Activated CD4-positive, alpha-beta T cell treated with anti-CD3 and anti-CD28 coated beads, Interleukin-2, amount 50 U/mL, for 24 hours (primary cell): ENCODE results near the gene RCBTB1.
A peak's percentile ranks its signal among the peaks of the same experiment; 100 is the strongest.

Source experiments
- DNase-seq, 2 donors: peaks; one replicate each; pipeline ENCODE4 v3.0.0-alpha.2; 2020; ENCODE audit warnings: low read depth in 1 of 2, low spot score in 1 of 2

RCBTB1 gene

DNA sequence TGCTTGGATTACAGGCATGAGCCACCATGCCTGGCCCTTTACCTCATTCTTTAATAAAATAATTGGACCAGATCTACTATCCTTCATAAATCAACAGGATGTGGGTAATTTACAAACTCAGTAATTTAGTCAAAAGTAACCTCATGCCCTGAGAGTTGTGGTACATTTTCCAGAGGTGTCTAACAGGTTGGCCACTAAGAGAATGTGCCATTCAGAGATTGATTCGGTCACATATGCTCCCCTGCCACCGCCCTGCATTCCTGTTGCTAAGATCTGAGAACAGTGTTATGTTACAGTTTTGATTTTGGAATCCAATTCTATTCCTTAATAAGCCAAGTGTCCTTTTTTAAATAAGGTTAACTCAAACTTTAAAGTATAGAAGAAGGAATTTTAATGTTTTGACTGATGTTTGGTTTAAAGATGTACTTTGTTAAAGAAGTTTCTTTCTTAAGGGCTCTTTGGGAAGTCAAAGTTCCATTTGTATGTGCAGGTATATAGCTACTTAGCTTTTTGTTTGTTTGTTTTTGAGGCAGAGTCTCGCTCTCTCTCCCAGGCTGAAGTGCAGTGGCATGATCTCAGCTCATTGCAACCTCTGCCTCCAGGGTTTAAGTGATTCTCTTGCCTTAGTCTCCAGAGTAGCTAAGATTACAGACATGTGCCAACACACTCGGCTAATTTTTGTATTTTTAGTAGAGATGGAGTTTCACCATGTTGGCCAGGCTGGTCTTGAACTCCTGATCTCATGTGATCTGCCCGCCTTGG, 60.4 kb downstream of the RCBTB1 start:
- DNase-seq: no peak

- no peak for DNase-seq
Observed at GRCh38 chr13:49521224-49521623, 64.1 kb downstream of the RCBTB1 start.

DNA sequence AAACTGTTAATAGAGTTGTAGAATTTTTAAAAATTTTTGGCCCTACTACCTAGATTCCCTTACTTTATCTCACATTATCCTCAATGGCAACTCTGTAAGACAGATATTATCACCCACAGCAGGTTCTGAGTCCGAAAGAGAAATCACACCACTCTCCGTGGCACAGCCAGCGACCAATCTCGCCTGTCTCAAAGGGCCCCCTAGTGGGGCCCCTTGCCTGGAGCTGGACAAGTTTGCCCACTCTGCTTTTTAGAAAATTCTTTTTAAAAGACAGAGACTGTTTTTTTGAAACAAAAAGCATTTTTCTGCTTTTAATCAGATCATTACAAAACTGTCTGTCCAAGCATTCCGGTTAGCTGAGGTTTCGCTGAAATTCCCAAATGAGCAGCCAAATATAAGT, 67.9 kb downstream of the RCBTB1 start:
- no peak for DNase-seq

GRCh38 chr13:49516467-49516866, 68.9 kb downstream of the RCBTB1 start:
- DNase-seq: no peak

- DNase-seq: no peak
Observed at GRCh38 chr13:49512578-49512977, 72.8 kb downstream of the RCBTB1 start.

DNA sequence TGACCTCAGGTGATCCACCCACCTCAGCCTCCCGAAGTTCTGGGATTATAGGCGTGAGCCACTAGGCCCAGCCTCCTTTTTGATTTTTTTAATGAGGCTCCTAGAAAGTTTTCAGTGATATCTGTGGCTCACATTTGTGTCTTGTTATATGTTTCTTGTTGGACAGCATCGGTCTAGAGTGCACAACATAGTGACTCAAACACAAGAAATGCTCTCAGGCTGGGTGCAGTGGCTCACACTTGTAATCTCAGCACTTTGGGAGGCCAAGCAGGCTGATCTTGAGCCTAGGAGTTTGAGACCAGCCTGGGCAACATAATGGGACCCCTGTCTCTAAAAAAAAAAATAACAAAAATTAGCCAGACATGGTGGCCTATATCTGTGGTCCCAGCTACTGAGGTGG, 81.4 kb downstream of the RCBTB1 start:
- DNase-seq: no peak

GRCh38 chr13:49502954-49503353, 82.4 kb downstream of the RCBTB1 start:
- no peak for DNase-seq

GRCh38 chr13:49499889-49500660, 85.3 kb downstream of the RCBTB1 start:
- DNase-seq: peak in 1 of 2 donors; percentile 4

- DNase-seq: no peak
Observed at GRCh38 chr13:49498206-49498605, 87.2 kb downstream of the RCBTB1 start.

GRCh38 chr13:49497272-49497671, 88.1 kb downstream of the RCBTB1 start:
- no peak for DNase-seq

- peak; percentile 12 to 49 for DNase-seq
Observed at GRCh38 chr13:49496837-49497236, 88.5 kb downstream of the RCBTB1 start.

GRCh38 chr13:49495783-49496762, 89.3 kb downstream of the RCBTB1 start, which contains the start of gene PHF11:
Gene PHF11, plus strand, starts transcription at chr13:49495953. Its CDS starts 49 bp downstream, at chr13:49496002.
- DNase-seq: peak; percentile 69 to 86

GRCh38 chr13:49494645-49495044, 90.7 kb downstream of the RCBTB1 start:
- DNase-seq: no peak

- DNase-seq: no peak
Observed at GRCh38 chr13:49488563-49488962, 96.8 kb downstream of the RCBTB1 start.
